ENCODE results near the gene GIT1.

GIT1 gene

DNA sequence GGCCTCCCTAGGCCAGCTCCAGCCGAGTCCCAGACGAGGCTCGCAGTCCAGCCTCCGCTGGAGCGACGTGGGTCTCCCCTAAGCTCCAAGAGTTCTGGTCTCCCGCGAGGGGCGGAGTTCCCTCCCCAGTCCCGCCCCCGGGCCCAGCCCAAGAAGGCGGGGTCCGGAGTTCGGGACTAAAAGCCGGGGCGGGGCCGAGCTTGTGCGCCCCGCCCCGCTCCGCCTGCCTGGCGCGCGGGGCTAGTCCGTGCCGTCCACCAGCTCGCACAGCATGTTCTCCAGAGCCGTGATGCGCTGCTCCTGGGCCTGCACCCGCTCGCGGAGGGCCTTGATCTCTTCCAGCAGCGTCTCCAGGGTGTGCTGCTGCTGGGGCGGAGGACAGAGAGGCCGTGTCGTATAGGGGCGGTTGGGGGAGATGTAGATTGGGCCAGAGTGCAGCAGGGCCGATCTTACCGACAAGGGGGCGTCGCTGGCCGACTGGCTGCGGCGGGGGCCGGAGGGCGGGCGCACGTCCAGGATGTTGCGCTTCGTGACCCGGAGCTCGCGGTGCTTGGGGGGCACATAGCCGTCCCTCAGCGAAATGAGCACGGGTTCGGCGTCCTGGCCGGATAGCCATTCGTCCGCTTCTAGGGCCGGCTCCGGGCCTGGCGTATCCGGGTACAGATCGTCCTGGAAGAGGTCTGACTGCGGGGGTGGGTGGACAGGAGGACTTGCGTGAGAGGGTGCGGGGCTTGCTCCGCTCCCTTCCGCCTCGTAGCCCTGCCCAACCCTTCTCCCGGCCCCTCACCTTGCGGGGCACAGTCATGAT is 26.2 kb upstream of the GIT1 start:
- DNase-seq, result peak; percentile 30 to 66

DNA sequence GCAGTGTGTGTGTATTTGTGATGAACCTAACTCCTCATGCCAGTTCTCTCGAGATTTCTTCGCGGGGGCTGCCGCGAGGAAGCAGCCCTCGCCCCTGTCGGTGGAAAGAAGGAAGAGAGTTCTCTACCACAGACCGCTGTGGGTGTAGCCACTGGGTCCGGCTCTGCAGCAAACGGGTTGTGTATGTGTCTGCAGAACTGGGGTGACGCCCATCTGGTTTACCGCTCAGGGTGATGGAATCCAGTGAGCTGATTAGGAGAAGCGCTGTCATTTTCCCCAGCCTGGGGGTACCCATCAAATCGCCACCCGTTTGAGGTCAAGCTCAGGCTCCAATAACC is 25.6 kb upstream of the GIT1 start:
- no peak for DNase-seq

GRCh38 chr17:29614349-29615047 is 25.1 kb upstream of the GIT1 start:
- DNase-seq, result no peak

GRCh38 chr17:29613856-29614255 is 24.4 kb upstream of the GIT1 start:
- no peak for DNase-seq

DNA sequence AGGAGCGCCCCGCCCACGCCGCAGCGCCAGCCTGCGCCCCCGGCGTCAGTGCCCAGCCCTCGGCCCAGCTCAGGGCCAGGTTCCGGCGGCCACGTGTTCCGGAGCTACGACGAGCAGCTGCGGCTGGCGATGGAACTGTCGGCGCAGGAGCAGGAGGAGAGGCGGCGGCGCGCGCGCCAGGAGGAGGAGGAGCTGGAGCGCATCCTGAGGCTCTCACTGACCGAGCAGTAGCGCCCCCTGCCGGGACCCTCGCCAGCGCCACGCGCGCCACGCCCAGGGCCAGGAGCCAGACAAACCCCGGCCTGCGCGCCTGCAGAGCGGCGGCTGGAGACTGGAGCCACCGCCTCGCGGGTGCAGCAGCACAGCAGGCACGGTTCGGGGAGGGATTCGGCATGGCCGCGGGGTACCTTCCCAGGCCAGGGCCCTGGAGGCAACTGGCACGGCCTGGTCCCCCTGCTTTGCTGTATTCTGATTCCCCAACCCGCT is 23.9 kb upstream of the GIT1 start:
- DNase-seq, result no peak

DNA sequence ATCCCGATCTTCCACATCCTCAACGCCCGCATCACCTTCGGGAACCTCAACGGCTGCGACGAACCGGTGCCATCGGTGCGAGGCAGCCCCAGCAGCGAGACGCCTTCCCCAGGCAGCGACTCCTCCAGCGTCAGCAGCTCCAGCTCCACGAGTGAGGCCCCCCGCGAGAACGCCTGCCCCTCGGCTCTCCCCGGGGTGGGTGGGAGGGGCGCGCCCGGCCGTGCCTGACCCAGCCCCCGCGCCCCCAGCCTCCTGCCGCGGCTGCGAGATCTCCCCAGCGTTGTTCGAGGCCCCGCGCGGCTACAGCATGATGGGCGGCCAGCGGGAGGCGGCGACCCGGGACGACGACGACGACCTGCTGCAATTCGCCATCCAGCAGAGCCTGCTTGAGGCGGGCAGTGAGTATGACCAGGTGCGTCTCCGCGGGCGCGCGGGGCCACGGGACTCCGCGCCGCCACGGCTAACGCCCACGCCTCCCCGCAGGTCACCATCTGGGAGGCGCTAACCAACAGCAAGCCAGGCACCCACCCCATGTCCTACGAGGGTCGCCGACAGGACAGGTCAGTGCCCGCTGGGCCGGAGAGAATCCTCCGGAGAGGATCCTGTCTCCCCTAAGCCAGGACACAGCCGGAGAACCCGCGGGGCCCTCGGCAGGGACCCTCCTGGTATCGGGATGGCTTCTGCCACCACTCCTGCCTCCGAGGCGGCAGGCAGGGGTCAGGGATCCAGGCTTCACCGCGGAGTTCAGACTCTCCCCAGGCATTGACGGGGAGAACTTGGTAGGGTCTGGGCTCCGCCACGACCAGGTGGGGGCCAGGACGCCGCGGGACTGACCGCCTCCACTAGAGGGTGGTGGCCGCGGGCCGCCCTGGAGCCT is 23.2 kb upstream of the GIT1 start:
- DNase-seq, result no peak

DNA sequence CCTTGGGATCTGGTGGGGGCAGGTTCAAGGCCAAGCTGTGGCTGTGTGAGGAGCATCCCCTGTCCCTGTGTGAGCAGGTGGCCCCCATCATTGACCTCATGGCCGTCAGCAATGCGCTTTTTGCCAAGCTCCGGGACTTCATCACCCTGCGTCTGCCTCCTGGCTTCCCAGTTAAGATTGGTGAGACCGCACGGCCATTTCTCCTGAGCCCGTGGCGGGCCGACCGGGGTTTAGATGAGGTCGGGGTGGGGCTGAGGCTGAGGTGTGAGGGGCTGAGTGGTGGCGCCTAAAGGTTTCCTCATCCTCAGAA is 22.6 kb upstream of the GIT1 start:
- DNase-seq, result no peak

DNA sequence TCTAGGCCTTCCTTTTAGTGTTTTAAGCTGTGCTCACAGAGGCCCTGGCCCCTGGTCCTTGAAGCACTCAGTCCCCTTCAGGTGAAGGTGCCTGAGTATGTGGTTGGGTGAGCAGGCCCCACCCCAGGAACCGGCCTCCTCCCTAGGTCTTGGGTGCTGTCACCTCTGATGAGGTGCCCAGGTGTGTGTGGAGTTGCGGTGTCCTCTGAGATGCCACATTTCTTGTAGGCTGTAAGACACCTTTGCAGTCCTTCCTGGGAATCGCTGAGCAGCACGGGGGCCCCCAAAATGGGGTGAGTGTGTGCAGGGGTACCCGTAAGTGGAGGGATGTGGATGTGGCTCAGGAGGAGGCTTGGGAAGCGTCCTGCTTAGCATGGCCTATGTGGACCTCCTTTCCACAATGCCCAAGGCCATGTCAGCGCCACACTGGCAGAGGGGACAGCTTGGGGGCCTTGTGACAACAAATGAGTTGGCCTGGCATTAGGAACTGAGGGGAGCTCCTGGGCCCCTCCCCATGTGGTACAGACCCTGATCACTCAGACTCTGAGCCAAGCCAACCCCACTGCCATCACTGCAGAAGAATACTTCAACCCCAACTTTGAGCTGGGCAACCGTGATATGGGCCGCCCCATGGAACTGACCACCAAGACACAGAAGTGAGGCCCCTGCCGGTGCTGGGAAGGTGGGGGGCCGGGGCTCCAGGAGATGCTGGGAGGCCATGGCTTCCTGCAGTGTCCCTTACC is 22.1 kb upstream of the GIT1 start:
- no peak for DNase-seq

GRCh38 chr17:29610395-29610794 is 20.9 kb upstream of the GIT1 start:
- no peak for DNase-seq

DNA sequence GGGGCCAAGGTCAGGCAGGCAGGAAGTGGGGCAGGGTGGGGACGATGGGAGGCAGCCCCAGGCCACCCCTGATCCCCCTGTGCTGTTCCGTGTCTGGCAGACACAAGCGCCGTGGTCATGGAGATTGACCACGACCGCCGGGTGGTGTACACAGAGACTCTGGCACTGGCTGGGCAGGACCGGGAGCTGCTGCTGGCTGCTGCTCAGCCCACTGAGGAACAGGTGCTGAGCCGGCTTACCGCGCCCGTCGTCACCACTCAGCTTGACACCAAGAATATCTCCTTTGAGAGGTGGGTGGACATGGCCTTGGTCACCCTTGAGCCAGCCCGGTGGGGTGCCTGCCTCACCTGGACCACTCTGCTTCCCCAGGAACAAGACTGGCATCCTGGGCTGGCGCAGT is 19.5 kb upstream of the GIT1 start:
- no peak for DNase-seq

GRCh38 chr17:29607557-29608195 is 18.2 kb upstream of the GIT1 start:
- no peak for DNase-seq

- DNase-seq, result no peak
Measured at GRCh38 chr17:29603109-29603674, 13.7 kb upstream of the GIT1 start.

DNA sequence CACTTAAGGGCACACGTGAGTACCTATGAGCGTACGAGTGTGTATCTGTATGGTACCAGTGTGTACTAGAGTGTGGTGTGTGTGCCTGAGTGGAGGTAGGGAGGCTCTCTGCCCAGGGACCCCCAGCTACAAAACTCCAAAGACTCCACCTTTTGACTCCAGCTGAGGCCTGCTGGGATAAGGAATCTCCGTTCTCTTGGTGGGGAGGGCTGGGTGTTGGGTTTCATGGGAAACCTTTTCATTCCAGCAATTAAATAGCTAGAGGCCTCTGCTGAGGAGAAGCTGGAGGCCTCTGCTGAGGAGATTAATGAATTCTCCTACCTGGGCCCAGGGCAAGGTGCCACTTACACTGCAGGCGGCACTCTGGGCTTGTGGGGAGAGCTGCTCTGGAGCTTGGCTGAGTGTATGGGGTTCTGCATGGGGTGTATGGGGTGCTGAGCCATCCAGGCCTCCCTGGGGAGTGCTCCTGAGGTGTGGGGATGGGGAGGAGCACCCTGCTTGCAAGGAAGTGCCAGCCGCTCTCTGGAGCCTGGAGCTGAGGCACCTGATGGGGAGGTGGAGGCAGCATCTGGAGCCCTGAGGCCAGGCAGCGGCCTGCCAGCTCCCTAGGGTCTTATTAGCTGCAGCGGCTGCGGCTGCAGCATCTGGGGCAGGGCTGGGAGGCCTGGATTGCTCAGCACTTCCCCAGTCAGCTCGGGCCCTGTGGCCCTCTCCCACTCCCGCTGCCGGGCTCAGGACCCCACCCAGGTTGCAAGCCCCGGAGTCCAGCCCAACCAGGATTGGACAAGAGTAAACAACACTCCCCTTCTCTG is 8.1 kb upstream of the GIT1 start:
- no peak for DNase-seq

DNA sequence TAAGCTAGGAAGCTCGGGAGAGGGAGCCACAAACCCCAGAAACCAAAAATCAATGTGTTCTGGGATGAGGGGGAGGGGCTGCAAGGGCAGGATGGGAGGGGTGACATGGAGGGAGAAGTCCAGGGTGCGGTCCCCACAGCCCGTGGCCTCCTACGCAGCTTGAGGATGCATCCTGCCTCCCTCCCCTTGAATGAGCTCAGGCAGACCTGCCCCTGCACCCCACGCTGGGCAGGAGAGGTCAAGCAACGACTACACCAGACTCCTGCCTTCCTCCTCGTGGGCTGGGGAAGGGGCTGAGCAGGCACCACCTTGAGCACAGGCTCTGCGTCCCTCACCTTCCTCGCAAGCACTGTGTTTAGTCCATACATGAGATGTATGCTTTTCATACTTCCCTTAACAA is 7.4 kb upstream of the GIT1 start:
- DNase-seq, result no peak

DNA sequence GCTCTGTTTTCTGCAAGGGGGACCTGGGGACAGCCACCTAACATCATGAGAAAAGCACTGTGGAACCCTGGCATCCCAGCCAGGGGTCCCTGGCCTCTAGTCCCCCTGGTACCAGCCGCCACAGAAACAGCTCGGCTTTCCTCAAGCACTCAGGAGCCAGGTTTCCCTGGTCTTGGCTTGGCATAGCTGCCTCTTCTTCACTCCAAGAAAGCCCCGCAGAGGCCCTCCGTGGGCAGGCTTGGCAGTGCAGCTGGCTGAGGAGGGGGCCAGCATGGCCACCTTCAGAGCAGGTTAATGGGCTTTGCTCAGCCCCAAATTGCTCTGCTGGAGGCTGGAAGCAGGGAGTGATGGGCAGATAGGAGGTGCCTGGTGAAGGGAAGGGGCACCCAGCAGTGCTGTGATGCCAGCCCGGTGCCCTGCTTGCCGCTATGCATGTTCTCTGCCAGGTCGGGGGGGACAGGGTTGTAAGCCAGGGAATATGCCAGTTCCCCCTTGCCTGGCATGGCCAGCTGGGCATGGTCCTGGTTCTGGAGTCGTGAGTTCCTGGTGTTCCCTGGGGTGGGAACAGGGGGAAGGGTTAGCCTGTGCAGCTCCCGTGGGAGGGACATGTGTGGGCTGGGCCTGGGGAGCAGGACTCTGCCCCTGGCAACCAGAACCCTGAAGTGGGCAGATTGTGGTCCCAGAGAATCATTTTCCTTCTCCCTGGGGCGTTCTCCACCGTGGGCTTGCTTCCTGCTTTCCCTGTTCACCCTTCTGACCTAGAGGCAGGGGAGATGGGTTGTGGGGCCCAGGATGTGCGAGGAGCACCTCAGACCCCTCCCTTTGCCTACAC is 6.7 kb upstream of the GIT1 start:
- DNase-seq, result no peak

DNA sequence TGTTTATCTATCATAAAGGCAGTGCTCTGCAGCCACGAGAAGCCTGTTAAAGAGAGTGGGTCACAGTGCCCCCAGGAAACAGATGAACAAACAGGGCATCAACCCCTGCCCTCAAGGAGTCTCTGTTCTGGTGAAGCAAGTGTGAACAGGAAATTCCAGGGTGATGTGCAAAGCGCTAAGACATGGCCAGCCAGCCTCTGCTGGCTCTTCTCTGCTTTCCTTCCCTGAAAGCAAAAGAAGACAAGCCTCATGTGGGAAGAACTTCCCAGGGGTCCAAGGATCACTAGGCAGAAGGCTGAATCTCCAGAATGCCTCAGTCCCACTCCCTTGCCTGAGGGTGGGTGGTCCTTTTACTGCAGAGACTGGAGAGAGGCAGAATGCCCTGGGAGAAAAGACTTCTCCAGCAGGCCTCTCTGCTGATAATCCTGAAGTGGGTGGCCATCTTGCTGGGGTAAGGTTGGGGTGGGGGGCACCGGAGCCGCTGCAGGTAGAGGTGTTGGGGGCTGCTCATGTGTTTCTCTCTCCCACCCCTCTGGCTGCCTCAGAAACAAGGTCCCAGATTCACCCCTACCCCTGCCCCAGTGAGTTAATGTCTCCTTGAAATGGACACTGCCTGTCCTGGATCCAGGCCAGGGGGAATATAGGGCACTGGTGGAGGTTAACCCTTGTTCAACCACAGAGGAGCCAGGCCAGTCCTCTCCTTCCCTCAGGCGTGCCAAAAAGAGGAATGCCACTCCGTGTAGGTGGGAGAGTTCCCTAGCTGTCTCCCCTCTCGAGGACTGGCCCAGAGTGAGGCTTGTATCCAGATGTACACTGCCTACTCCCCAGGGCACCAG is 5.9 kb upstream of the GIT1 start:
- DNase-seq, result no peak

- no peak for DNase-seq
Measured at GRCh38 chr17:29594519-29595090, 5.2 kb upstream of the GIT1 start.

DNA sequence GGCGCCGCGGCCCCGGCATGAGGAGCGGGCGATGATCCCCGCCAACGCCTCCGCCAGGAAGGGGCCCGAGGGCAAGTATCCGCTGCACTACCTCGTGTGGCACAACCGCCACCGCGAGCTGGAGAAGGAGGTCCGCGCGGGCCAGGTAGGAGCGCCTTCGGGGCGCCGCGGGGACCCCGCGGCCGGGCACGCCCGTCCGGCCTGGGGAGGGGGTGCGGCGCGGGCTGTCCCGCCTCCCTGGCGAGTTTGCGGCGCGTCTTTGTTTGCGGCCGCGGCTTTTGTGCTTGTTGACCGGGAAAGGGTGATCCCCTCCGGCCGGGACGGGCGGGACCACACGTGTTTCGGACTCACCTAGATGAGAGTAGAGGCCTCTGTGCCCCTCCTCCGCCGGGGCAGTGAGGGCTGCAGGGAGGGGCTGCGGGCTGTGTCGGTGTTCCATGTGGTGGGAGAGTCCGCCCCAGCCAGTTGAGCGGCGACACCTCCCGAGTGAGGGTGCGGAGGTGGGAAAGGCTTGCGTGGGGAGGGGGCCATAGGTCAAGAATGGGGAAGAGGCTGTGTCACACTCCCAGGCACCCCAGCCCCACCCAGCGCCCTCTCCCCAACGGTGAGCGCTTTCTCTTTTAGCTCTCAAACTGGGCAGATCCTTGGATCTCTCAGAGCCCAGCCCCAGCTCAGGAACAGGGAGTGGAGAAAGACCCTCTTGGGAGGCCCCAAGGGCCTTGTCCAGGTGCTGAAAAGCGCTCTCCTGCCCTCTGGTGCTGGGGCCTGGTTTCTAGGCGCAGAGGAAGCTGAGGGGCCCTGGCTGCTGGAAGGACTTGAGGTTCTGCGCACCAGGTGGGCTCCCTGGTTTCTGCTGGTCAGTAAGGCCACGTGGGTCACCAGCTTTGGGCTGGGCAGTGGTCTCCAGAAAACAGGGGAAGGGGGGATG is 4.4 kb upstream of the GIT1 start:
- DNase-seq, result no peak

Measured in NCI-H187 (cell line).